ENCODE measurements around the gene ELOVL5. TPM values are rescaled to one million over a fixed set of nuclear protein-coding genes. Genes with fewer than 3 reads are reported as not detected.

The ELOVL5 gene
- polyA plus RNA-seq, 3 donors, result 44.7 to 97.1 (median 69.5) TPM

DNA sequence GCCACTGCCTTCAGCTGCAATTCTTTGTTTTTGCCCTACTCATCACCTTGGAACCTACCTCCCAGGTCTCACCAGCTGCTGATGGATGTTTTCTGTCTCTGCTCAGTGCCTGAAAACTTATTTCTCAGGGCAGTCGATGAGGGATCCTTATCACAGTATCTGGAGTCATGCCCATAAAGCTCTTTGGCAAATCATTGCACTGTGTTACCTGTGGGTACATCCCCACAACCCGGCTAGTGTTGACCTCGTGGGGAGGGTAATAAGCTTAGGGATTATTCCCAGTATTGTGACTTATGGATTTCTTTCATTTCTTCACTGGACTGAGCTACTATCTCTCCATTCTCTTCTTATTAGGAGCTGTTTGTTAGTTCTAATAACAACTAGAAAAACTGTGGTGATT, 91.7 kb downstream of the ELOVL5 start:
- no peaks in the 10 kb centered on the region for H3K27me3 Mint-ChIP-seq (ENCODE audit: low read depth in 3 of 3)
- no peaks in the 10 kb centered on the region for H3K4me1 ChIP-seq (ENCODE audit: control insufficient read depth in 1 of 2, insufficient read depth in 2 of 2, low read length in 2 of 2)
- intact Hi-C loops (cut with micrococcal nuclease), result no loop called here
- no peaks in the 10 kb centered on the region for H3K27me3 ChIP-seq (ENCODE audit: control insufficient read depth in 2 of 2, insufficient read depth in 2 of 2, low read length in 2 of 2)
- H3K9me3 Mint-ChIP-seq, result peaks cover 12 to 21% (median 18%) of the 10 kb centered on the region in 7 donors
- no peak overlapping the region for H3K4me3 Mint-ChIP-seq
- DNase-seq, result no peak
- TF ChIP-seq, protein P1, sequence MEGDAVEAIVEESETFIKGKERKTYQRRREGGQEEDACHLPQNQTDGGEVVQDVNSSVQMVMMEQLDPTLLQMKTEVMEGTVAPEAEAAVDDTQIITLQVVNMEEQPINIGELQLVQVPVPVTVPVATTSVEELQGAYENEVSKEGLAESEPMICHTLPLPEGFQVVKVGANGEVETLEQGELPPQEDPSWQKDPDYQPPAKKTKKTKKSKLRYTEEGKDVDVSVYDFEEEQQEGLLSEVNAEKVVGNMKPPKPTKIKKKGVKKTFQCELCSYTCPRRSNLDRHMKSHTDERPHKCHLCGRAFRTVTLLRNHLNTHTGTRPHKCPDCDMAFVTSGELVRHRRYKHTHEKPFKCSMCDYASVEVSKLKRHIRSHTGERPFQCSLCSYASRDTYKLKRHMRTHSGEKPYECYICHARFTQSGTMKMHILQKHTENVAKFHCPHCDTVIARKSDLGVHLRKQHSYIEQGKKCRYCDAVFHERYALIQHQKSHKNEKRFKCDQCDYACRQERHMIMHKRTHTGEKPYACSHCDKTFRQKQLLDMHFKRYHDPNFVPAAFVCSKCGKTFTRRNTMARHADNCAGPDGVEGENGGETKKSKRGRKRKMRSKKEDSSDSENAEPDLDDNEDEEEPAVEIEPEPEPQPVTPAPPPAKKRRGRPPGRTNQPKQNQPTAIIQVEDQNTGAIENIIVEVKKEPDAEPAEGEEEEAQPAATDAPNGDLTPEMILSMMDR (IDR thresholded peaks at IDR 0.05), result no peak
- H3K36me3 Mint-ChIP-seq, result peaks cover 58 to 65% of the 10 kb centered on the region in 2 donors
- no peak overlapping the region for H2AFZ ChIP-seq (ENCODE audit: insufficient read depth, low read depth, low read length, poor library complexity, severe bottlenecking)
- H3K79me2 ChIP-seq (ENCODE audit: insufficient read depth, low read length), result no peaks in the 10 kb centered on the region
- peaks cover 15 to 18% of the 10 kb centered on the region in 2 donors for H3K9me3 ChIP-seq (replicated peaks in 1 of 2; ENCODE audit: control insufficient read depth in 1 of 2, insufficient read depth in 1 of 2, low read length in 2 of 2)
- H4K20me1 ChIP-seq (ENCODE audit: insufficient read depth, low read length), result no peaks in the 10 kb centered on the region
- no peak overlapping the region for H3K4me3 ChIP-seq (replicated peaks in 1 of 3; ENCODE audit: low read depth in 2 of 3, low read length in 3 of 3)
- no peak overlapping the region for H3K27ac ChIP-seq (ENCODE audit: low read depth in 1 of 2, low read length in 2 of 2)
- peaks cover 12% of the 10 kb centered on the region for H3K4me1 Mint-ChIP-seq
- H3K36me3 ChIP-seq (replicated peaks in 1 of 2; ENCODE audit: control insufficient read depth in 1 of 2, insufficient read depth in 2 of 2, low read length in 2 of 2), result peaks cover 21 to 40% of the 10 kb centered on the region in 2 donors
- H3K4me2 ChIP-seq (replicated peaks; ENCODE audit: extremely low read depth, low read length, poor library complexity, severe bottlenecking), result no peak overlapping the region
- H3K9ac ChIP-seq (ENCODE audit: insufficient read depth, low read length, poor library complexity, severe bottlenecking), result no peak overlapping the region
- WGBS (ENCODE audit: insufficient coverage), result 89% methylated on average over 1 of the region's 3 CpGs
- H3K27ac Mint-ChIP-seq, result no peak overlapping the region

DNA sequence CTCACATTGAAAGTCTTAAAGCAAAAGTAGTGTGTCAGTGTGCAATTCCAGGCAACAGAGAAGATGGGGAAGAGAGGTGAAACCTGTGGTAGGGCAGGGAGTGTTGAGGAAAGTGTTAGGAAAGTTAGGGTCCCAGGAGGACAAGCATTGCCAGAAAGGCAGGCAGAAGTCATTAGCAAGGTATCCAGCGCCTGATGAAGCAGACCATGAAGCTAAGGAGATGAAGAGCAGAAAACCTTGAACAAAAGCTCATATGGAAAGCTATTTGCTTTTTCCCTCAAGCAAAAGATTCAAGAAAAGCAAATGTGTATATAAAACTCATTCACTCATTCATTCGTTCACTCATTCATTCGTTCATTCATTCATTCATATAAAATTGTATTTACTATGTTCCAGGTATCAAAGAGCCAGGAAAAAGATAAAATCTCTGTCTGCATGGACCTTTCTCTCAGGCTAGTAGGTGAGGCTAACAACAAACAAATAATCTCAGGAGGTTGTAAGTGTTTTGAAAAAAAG, 96.5 kb downstream of the ELOVL5 start:
- H3K4me3 Mint-ChIP-seq, result no peak overlapping the region
- H3K4me3 ChIP-seq (replicated peaks in 1 of 3; ENCODE audit: low read depth in 2 of 3, low read length in 3 of 3), result no peak overlapping the region
- DNase-seq, result no peak
- no peaks in the 10 kb centered on the region for H3K36me3 ChIP-seq (replicated peaks in 1 of 2; ENCODE audit: control insufficient read depth in 1 of 2, insufficient read depth in 2 of 2, low read length in 2 of 2)
- H3K27ac ChIP-seq (ENCODE audit: low read depth in 1 of 2, low read length in 2 of 2), result no peak overlapping the region
- no peaks in the 10 kb centered on the region for H4K20me1 ChIP-seq (ENCODE audit: insufficient read depth, low read length)
- H3K27me3 ChIP-seq (ENCODE audit: control insufficient read depth in 2 of 2, insufficient read depth in 2 of 2, low read length in 2 of 2), result no peaks in the 10 kb centered on the region
- TF ChIP-seq, protein P1 (IDR thresholded peaks at IDR 0.05), result no peak
- H3K4me1 Mint-ChIP-seq, result peaks cover 13% of the 10 kb centered on the region
- H3K27me3 Mint-ChIP-seq (ENCODE audit: low read depth in 3 of 3), result peaks cover 0 to 2% (median 0%) of the 10 kb centered on the region in 3 donors
- H3K79me2 ChIP-seq (ENCODE audit: insufficient read depth, low read length), result no peaks in the 10 kb centered on the region
- no peak overlapping the region for H3K4me2 ChIP-seq (replicated peaks; ENCODE audit: extremely low read depth, low read length, poor library complexity, severe bottlenecking)
- H3K4me1 ChIP-seq (ENCODE audit: control insufficient read depth in 1 of 2, insufficient read depth in 2 of 2, low read length in 2 of 2), result peaks cover 0 to 3% of the 10 kb centered on the region in 2 donors
- no peak overlapping the region for H3K9ac ChIP-seq (ENCODE audit: insufficient read depth, low read length, poor library complexity, severe bottlenecking)
- intact Hi-C loops (cut with micrococcal nuclease), result no loop called here
- no peak overlapping the region for H3K27ac Mint-ChIP-seq
- WGBS (ENCODE audit: insufficient coverage), result no CpG with 5 or more reads among the region's 3 CpGs
- peaks cover 0 to 5% (median 0%) of the 10 kb centered on the region in 7 donors for H3K9me3 Mint-ChIP-seq
- H2AFZ ChIP-seq (ENCODE audit: insufficient read depth, low read depth, low read length, poor library complexity, severe bottlenecking), result no peak overlapping the region
- peaks cover 18 to 25% of the 10 kb centered on the region in 2 donors for H3K36me3 Mint-ChIP-seq
- H3K9me3 ChIP-seq (replicated peaks in 1 of 2; ENCODE audit: control insufficient read depth in 1 of 2, insufficient read depth in 1 of 2, low read length in 2 of 2), result no peaks in the 10 kb centered on the region

Data from CD14-positive monocyte (primary cell).